Activated CD4-positive, alpha-beta T cell treated with anti-CD3 and anti-CD28 coated beads for 48 hours (primary cell): ENCODE results near the gene KNSTRN.

Source experiments
- DNase-seq: peaks from one replicate; pipeline ENCODE4 v3.0.0-alpha.2; 2020

KNSTRN gene

GRCh38 chr15:40345867-40346578 lies 36.5 kb upstream of the KNSTRN start:
- no peak for DNase-seq

DNA sequence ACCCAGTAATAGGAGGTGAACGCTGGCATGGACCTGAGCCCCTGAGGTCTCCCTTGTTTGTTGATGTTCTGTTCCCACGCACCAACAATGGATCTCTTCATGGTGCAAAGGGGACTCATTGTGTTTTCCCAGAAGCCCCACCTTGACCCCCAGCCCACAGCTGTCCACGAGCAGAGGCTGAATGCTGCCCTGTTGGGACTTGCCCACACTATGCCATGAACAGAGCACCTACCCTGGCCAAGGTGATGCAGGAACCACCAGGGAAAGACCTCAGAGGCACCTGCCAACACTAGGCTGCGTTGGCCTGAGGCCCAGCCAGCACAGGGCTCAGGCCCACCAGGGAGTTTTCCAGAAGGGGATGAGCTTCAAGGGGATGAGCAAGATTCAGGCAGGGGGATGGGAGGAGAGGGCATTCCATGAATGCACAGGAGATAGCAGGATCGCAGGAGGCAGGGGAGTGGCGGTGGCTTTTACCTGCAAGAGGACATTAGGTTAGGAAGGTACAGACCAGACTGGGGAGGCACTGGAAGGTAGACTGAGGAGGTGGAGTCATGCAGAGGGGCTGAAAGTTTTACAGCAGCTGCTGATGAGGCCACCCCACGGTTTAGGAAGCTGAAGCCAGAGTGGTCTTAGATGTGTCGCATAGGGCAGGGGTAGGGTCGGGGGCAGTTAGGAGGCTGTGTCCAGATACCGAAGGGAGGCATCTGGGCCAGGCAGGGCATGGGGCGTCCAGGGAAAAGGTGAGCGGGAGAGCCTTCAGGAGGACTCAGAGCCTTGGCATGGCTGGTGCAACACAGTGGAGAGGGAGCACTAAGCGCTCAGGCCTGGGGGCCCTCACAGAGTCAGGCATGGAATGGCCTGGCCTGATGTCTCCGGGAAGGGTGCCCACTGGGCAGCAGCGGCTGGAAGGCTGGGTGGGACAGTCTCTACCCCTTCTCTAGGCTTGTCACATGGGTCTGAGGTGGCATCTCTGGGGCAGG lies 35.7 kb upstream of the KNSTRN start:
- no peak for DNase-seq

GRCh38 chr15:40347559-40348473 lies 34.7 kb upstream of the KNSTRN start:
- DNase-seq = no peak

GRCh38 chr15:40348474-40348870 lies 34.0 kb upstream of the KNSTRN start:
- no peak for DNase-seq

GRCh38 chr15:40349163-40349562 lies 33.4 kb upstream of the KNSTRN start:
- DNase-seq = no peak

GRCh38 chr15:40352281-40352901 lies 30.1 kb upstream of the KNSTRN start:
- no peak for DNase-seq

DNA sequence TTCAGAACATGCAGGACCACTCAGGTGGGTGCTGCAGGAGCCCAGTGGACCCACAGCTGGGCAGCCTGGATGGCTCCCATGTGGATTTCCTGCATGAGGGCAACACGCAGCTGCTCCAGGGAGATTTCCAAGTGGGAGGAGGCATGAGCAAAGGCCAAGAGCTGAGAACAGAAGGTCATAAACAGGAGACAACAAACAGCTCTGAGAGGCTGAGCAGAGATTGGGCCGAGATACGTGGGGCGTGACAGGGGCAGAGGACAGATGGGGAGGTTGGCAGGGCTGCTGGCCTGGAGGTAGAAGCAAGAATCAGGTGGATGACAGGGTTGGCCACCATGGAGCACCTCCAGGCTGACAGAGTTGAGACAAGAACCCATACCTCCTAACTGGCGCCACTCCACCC lies 28.8 kb upstream of the KNSTRN start:
- no peak for DNase-seq

GRCh38 chr15:40354408-40355171 lies 27.9 kb upstream of the KNSTRN start:
- no peak for DNase-seq

- DNase-seq = no peak
Measured at GRCh38 chr15:40355976-40356585, 26.4 kb upstream of the KNSTRN start.

GRCh38 chr15:40357246-40357645 lies 25.3 kb upstream of the KNSTRN start:
- DNase-seq = no peak

- peak; percentile 92 for DNase-seq
Measured at GRCh38 chr15:40357723-40358470, 24.6 kb upstream of the KNSTRN start, which contains the start of gene DISP2. TSS of gene DISP2 (plus strand) at chr15:40358219. CDS start at chr15:40358322, 103 bp downstream.

- peak; percentile 15 for DNase-seq
Measured at GRCh38 chr15:40358471-40359353, 23.8 kb upstream of the KNSTRN start.

- no peak for DNase-seq
Measured at GRCh38 chr15:40360015-40360414, 22.5 kb upstream of the KNSTRN start.

GRCh38 chr15:40361640-40362039 lies 20.9 kb upstream of the KNSTRN start:
- no peak for DNase-seq

- DNase-seq = no peak
Measured at GRCh38 chr15:40363611-40364010, 18.9 kb upstream of the KNSTRN start.

DNA sequence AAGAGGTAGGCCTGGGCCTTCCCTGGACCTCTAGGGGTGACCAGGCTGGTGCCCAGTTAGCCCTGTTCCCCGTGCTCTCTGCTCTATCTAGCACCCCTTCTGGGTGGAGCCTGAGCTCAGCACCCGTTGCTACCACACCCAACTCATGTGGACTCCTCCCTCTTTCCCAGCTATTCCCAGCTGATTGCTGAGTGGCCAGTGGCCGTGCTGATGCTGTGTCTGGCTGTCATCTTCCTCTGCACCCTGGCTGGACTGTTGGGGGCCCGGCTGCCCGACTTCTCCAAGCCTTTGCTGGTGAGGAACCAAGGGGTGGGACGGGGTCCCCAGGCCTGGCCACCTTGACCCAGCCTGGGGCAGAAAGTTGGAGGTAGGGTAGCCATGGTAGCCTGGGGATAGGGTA lies 18.3 kb upstream of the KNSTRN start:
- DNase-seq = no peak

GRCh38 chr15:40365016-40365415 lies 17.5 kb upstream of the KNSTRN start:
- no peak for DNase-seq

DNA sequence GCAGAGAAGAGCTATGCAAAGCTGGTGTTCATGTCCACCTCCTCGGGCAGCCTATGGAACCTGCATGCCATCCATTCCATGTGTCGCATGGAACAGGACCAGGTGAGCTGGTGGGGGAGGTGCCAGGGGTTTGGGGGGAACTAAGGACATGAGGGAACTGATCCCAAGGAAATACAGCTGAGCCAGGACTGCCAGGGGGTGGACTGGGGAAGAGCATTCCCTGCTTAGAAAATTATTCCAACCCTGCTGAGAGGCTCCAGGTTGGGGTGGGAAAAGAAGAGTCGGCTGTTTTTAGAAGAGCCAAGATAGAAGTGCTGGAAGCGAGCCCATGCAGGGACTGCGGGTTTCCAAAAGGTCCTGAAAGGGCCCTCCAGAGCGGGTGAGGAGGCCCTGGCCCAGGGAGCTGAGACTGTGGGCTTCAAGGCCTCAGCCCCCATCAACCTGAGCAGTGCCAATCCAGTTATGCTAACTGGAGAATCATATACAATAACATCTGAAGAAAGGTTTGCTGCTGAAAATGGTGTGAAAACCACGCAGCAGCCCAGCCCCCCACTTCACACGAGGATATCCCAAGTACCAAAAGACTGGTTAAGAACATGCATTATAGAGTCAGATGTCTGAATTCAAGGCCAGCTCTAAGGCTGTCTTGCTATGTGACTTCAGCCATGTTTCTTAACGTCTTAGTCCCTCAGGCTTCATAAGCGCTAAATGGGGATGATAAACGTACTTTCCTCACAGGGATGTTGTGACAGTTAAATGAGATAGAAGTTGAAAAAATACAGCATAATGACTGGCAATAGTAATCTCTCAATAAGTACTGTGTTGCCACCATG lies 16.7 kb upstream of the KNSTRN start:
- no peak for DNase-seq
